ENCODE results near the gene PHOSPHO2.
"Not testable (repeated sequence)": the region's sequence is repeated elsewhere in the genome, so short reads cannot be mapped to it uniquely, and the experiment has no call there.

The PHOSPHO2 gene

GRCh38 chr2:169684135-169684565, 10.1 kb upstream of the PHOSPHO2 start:
- Histone ChIP-seq H3K4me3 (replicated peaks; ENCODE audit: low read depth, low read length) (no peak overlapping the region), H3K36me3 (ENCODE audit: control insufficient read depth, insufficient read depth, low read length) (no peaks in the 10 kb centered on the region), H3K27me3 (replicated peaks; ENCODE audit: control insufficient read depth, insufficient read depth, low read length) (no peaks in the 10 kb centered on the region)
- TF ChIP-seq CTCF (IDR thresholded peaks at IDR 0.05; ENCODE audit: insufficient read depth, low read length, poor library complexity, severe bottlenecking), result no peak
- no peak for DNase-seq (ENCODE audit: extremely low read depth, insufficient read length)

GRCh38 chr2:169684712-169685111, 9.6 kb upstream of the PHOSPHO2 start:
- not testable (repeated sequence) for H3K4me3 ChIP-seq (replicated peaks; ENCODE audit: low read depth, low read length); DNase-seq (ENCODE audit: extremely low read depth, insufficient read length); H3K36me3 ChIP-seq (ENCODE audit: control insufficient read depth, insufficient read depth, low read length); H3K27me3 ChIP-seq (replicated peaks; ENCODE audit: control insufficient read depth, insufficient read depth, low read length)

GRCh38 chr2:169686825-169687224, 7.4 kb upstream of the PHOSPHO2 start:
- not testable (repeated sequence) for H3K36me3 ChIP-seq (ENCODE audit: control insufficient read depth, insufficient read depth, low read length); DNase-seq (ENCODE audit: extremely low read depth, insufficient read length); H3K4me3 ChIP-seq (replicated peaks; ENCODE audit: low read depth, low read length); H3K27me3 ChIP-seq (replicated peaks; ENCODE audit: control insufficient read depth, insufficient read depth, low read length)

- not testable (repeated sequence) for DNase-seq (ENCODE audit: extremely low read depth, insufficient read length); H3K4me3 ChIP-seq (replicated peaks; ENCODE audit: low read depth, low read length); H3K36me3 ChIP-seq (ENCODE audit: control insufficient read depth, insufficient read depth, low read length); H3K27me3 ChIP-seq (replicated peaks; ENCODE audit: control insufficient read depth, insufficient read depth, low read length)
These were observed 6.3 kb upstream of the PHOSPHO2 start for GRCh38 chr2:169687943-169688342.

- TF ChIP-seq CTCF (IDR thresholded peaks at IDR 0.05; ENCODE audit: insufficient read depth, low read length, poor library complexity, severe bottlenecking), result no peak
- DNase-seq (ENCODE audit: extremely low read depth, insufficient read length), result no peak
- Histone ChIP-seq H3K27me3 (replicated peaks; ENCODE audit: control insufficient read depth, insufficient read depth, low read length) (no peaks in the 10 kb centered on the region), H3K36me3 (ENCODE audit: control insufficient read depth, insufficient read depth, low read length) (no peaks in the 10 kb centered on the region), H3K4me3 (replicated peaks; ENCODE audit: low read depth, low read length) (no peak overlapping the region)
These were observed 3.3 kb upstream of the PHOSPHO2 start for GRCh38 chr2:169690958-169691357.

- DNase-seq (ENCODE audit: extremely low read depth, insufficient read length), result no peak
- no peaks in the 10 kb centered on the region for H3K36me3 ChIP-seq (ENCODE audit: control insufficient read depth, insufficient read depth, low read length)
- H3K27me3 ChIP-seq (replicated peaks; ENCODE audit: control insufficient read depth, insufficient read depth, low read length), result no peaks in the 10 kb centered on the region
- no peak for TF ChIP-seq CTCF (IDR thresholded peaks at IDR 0.05; ENCODE audit: insufficient read depth, low read length, poor library complexity, severe bottlenecking)
- H3K4me3 ChIP-seq (replicated peaks; ENCODE audit: low read depth, low read length), result no peak overlapping the region
These were observed 1.6 kb upstream of the PHOSPHO2 start for GRCh38 chr2:169692718-169693117.

GRCh38 chr2:169693360-169693759, 909 bp upstream of the PHOSPHO2 start:
- H3K36me3 ChIP-seq (ENCODE audit: control insufficient read depth, insufficient read depth, low read length), result no peaks in the 10 kb centered on the region
- H3K4me3 ChIP-seq (replicated peaks; ENCODE audit: low read depth, low read length), result no peak overlapping the region
- TF ChIP-seq CTCF (IDR thresholded peaks at IDR 0.05; ENCODE audit: insufficient read depth, low read length, poor library complexity, severe bottlenecking), result peak; percentile 25
- no peaks in the 10 kb centered on the region for H3K27me3 ChIP-seq (replicated peaks; ENCODE audit: control insufficient read depth, insufficient read depth, low read length)
- DNase-seq (ENCODE audit: extremely low read depth, insufficient read length), result no peak
